NCI-H2196 (cell line): ENCODE results near the gene NAV2.
"Not testable (repeated sequence)": the region's sequence is repeated elsewhere in the genome, so short reads cannot be mapped to it uniquely, and the experiment has no call there.

ENCODE experiments used
- DNase-seq: peaks from one replicate; lab custom pipeline; 2025; ENCODE audit not compliant: unreplicated experiment; lab: John Stamatoyannopoulos, UW

NAV2 gene

GRCh38 chr11:19987331-19987801, 274.7 kb downstream of the NAV2 start:
- DNase-seq, result no peak

GRCh38 chr11:19988598-19988997, 276.0 kb downstream of the NAV2 start:
- DNase-seq, result no peak

GRCh38 chr11:19989191-19989590, 276.6 kb downstream of the NAV2 start:
- no peak for DNase-seq

- no peak for DNase-seq
Observed at GRCh38 chr11:19992162-19992561, 279.5 kb downstream of the NAV2 start.

GRCh38 chr11:19992998-19993397, 280.4 kb downstream of the NAV2 start:
- no peak for DNase-seq

- DNase-seq, result no peak
Observed at GRCh38 chr11:19994672-19995071, 282.0 kb downstream of the NAV2 start.

GRCh38 chr11:19995145-19995544, 282.5 kb downstream of the NAV2 start:
- DNase-seq, result no peak

GRCh38 chr11:19996571-19996970, 283.9 kb downstream of the NAV2 start:
- DNase-seq, result no peak

- DNase-seq, result no peak
Observed at GRCh38 chr11:20000022-20000350, 287.3 kb downstream of the NAV2 start.

- peak; percentile 88 for DNase-seq
Observed at GRCh38 chr11:20000351-20001134, 287.9 kb downstream of the NAV2 start.

GRCh38 chr11:20002312-20003216, 289.9 kb downstream of the NAV2 start:
- no peak for DNase-seq

GRCh38 chr11:20003351-20003750, 290.7 kb downstream of the NAV2 start:
- DNase-seq, result no peak

GRCh38 chr11:20004866-20005265, 292.2 kb downstream of the NAV2 start:
- DNase-seq, result no peak

- no peak for DNase-seq
Observed at GRCh38 chr11:20005747-20006146, 293.1 kb downstream of the NAV2 start.

- not testable (repeated sequence) for DNase-seq
Observed at GRCh38 chr11:20006618-20007017, 294.0 kb downstream of the NAV2 start.

- no peak for DNase-seq
Observed at GRCh38 chr11:20007386-20007785, 294.7 kb downstream of the NAV2 start.

GRCh38 chr11:20008190-20008870, 295.7 kb downstream of the NAV2 start:
- no peak for DNase-seq

- no peak for DNase-seq
Observed at GRCh38 chr11:20008871-20009644, 296.4 kb downstream of the NAV2 start.

- no peak for DNase-seq
Observed at GRCh38 chr11:20010156-20010850, 297.7 kb downstream of the NAV2 start.

- no peak for DNase-seq
Observed at GRCh38 chr11:20010851-20011225, 298.2 kb downstream of the NAV2 start.
